ENCODE results near the gene EXOC3L4. TPM values are rescaled to one million over a fixed set of nuclear protein-coding genes. Genes with fewer than 3 reads are reported as not detected.

EXOC3L4 gene
- polyA plus RNA-seq, 3 donors, result 2.3 to 8.3 (median 6.1) TPM

GRCh38 chr14:103090481-103091020 lies 4.0 kb upstream of the EXOC3L4 start:
- no peak for DNase-seq

GRCh38 chr14:103091041-103091882 lies 3.3 kb upstream of the EXOC3L4 start:
- no peak for DNase-seq

GRCh38 chr14:103091883-103092222 lies 2.7 kb upstream of the EXOC3L4 start:
- DNase-seq, result no peak

DNA sequence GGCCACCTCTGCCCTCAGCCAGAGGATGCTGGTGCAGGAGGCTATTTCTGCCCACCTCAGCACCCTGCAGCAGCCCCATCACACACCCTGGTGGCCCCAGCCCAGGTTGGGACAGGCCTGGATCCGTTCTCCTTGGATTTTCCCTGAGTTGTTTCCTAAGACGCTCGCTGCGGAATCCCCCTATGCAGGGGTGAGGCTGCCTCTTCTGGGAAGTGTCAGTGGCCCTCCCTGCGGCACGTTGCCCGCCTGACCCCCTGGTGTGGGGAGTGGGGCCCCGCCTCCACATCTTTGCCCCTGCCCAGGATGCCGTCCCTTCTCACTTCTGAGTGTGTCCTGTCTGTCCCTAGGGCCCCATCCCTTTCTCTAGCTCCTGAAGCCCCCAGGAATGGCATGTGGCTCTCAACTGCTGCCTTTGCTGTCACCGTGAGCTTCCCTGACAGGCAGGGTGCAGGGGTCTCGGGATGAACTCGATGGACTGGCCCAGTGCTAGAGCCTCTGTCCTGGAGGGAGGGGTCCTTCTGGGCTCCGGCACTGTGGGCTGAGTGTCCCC lies 594 bp upstream of the EXOC3L4 start:
- no peak for DNase-seq

DNA sequence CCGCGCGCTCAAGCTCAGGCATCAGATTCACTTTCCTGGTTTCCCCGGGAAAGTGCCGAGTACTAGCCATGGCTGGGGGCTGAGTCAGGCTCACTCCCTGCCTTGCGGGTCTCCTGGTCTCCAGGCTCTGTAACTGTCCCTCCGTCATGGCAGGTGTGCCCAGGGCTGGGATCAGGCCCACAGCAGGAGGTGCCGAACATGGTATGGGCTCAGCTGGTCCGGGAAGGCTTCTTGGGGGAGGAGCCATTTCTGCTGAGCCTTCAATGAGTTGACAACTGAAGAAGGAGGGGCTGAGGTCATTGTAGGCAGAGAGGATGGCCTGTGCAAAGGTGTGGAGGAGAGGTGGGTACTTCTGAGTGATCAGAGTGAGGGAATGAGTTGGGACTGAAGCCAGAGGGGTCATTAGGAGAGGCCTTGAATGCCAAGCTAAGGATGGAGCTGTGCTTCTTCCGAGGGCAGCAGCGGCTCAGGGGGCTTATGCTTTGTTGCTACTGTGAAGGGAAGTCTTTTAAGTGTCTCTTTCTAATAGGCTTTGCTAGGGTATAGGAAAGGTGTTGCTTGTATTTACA lies 769 bp downstream of the EXOC3L4 start:
- no peak for DNase-seq

- DNase-seq, result no peak
Measured at GRCh38 chr14:103096387-103096786, 1.9 kb downstream of the EXOC3L4 start.

DNA sequence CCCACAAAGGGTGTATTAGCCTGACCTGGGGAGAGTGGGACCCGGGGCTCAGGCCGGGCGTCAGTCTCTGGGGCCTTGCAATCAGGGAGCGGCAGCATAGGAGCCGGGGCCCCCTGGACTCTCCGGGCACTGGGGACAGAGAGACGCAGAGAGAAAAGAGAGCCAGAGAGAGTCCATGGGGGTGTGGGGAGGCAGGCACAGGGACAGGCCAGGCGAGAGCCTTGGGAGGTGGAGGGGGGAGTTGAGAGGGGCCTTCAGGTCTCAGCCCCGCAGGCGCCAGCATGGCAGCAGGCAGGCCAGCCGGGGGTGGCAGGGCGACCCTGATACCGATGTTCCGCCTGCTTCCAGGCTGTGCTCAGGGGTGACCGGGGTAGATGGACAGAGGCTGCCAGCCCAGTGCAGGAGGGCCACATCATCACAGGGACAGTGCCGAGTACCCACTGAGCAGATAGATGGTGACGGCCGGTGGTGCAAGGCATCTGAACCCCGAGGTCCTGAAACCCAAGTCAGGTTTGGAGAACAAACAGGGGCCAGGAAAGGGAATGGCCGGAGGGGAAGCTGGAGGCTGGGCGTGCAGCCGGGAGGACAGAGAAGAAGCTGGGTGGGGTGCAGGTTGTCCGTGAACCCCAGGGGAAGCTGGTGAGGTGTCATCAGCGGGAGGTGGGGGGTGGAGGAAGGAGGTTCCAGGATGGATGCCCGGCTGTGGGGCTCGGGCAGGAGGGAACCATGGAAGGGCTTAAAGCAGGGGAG lies 2.9 kb downstream of the EXOC3L4 start:
- DNase-seq, result no peak

- no peak for DNase-seq
Measured at GRCh38 chr14:103097994-103098957, 3.8 kb downstream of the EXOC3L4 start.

GRCh38 chr14:103099081-103099732 lies 4.7 kb downstream of the EXOC3L4 start:
- no peak for DNase-seq

DNA sequence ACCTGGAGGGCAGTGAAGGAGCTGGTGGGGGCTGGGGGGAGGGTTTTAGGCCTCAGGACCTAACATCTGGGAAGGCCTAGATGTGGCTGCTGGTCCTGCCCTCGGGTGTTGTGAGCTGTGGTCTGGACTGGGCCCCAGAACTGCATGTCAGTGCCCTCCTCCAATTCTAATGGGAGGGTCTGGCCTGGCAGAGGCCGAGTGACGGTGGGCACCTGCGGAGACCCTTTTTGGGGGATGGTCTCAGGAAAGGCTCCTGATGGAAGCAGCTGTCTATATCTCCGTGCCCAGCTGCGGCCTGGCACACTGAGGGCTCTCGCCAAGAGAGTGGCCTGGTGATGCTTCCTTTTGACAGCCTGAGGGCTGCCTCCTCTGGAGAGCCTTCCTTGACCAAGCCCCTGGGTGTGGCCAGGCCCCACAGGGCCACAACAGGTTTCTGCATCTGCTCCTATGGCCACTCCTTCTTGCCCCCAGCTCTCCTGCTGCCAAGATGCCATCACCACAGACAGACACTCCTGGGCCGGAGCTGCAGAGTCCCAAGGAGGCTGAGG lies 5.3 kb downstream of the EXOC3L4 start:
- DNase-seq, result no peak

DNA sequence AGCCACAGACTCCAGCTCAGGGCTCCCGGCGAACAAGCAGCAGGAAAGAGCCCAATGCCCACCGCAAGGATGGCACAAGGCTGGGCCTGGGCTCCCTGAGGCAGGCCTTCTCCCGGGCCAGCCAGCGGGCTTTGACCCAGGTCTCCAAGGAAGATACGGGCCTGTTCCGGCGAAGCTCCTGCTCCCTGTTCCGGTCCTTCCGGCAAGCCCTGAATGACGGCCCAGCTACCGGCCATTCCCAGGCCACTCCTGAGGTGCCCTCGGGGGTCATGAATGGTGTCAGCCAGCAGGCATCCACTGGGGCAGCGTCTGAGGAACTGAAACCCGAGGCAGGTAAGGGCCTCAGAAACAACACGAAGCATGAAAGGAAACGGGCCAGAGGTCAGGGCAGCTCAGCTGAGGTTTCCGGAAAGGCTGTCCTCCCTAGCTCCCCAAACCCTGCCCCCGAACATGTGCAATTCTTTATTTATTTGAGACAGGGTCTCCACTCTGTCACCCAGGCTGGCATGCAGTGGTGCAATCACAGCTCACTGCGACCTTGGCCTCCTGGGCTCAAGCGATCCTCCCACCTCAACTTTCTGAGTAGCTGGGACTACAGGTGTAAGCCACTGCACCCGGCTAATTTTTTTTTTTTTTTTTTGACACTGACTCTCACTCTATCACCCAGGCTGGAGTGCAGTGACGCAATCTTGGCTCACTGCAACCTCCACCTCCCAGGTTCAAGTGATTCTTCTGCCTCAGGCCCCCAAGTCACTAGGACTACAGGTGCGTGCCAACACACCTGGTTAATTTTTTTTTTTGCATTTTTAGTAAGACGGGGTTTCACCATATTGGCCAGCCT lies 6.0 kb downstream of the EXOC3L4 start:
- DNase-seq, result no peak

GRCh38 chr14:103101257-103101962 lies 6.9 kb downstream of the EXOC3L4 start:
- no peak for DNase-seq

DNA sequence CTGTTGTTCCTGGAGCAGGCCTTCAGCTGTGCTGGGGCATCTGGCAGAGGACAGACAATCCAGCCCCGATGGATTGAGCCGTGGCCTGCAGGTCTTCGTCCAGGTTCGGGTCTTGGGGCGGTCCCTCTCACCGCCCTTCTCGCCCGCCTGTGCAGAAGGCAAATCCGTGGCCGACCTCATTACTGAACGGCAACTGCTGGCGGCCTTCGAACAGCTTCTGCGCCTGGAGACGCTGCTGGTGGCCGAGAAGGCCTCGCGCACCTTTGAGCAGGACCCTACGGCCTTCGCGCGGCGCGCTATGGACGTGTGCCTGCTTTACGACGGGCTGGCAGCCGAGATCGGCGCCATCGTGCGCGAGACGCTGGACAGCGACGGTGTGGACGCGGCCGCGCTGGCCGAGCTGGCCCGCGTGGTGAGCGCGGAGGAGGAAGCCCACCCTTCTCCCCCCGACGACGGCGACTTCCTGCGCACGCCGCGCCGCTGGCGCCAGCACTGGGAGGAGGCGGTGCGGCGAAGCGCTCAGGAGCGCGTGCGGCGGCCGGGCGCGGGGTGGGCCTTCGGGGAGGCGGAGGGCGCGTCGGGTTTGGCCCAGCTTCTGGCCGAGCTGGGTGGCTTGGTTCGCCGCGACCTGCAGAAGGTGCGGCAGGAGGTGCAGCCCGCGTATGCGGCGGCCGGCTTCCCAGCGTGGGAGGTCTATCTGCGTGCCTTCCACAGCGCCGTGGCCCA lies 7.6 kb downstream of the EXOC3L4 start:
- no peak for DNase-seq

DNA sequence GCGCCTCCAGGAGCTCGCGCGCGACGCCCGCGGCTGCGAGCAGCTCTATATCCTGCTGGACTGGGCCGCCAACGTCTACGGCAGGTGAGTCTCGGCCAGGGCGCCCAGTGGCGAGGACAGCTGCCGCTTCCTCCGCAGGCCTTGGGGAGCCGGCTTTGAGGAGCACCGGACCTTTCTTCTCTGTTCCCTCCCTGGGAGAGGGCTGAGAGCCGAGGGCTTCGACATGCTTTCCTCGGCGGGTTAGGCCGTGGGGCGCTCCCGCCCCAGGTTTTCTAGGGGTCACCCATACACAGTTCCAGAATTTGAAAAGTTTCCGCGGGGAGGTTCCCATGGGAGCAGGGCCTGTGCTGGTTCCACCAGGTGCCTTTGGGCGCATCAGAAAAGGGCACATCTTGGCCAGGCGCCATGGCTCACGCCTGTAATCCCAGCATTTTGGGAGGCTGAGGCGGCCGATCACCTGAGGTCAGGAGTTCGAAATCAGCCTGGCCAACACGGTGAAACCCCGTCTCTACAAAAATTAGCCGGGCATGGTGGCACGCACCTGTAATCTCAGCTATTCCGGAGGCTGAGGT lies 8.2 kb downstream of the EXOC3L4 start:
- DNase-seq, result no peak

DNA sequence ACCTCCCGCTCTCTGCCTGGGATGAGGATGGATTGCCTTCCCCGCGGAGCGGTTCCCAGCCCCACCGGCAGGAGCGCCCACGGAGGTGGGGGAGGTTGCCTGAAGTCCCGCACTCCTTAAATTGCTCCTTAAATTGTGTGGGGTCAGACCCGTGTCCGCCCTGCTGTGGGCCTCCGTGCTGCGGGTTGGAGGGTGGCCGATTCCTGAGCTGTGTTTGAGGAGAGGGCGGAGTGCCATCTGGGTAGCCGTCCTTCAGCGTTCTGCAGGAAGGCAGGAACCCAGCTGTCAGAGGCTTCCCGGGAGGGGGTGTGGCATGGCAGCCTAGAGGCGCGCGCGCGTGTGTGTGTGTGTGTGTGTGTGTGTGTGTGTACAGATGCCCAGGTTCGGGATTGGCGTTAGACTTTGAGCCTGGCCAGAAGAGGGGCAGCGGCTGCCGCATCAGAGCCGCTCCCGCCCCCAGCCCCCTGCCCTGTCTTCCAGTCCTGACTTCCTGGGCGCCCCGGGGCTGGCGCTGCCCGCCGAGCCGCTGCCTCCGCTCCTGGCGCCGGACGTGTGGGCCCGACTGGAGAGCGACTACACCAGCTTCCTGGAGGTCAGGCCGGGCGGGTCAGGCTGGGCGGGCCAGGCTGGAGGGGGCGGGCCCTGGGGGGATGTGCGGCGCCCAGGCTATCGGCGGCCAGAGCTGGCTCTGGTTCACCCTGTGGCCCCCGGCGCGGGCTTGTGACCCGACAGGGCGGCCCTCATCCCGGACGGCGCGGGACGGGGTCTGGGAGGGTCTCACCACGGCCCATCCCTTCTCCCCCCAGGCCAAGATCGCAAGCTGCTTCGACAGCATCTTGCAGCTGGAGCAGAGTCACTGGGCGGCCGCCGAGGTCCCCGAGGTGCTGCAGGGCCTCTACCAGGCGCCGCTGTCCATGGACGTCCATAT lies 9.2 kb downstream of the EXOC3L4 start:
- DNase-seq, result no peak

GRCh38 chr14:103104389-103104653 lies 9.8 kb downstream of the EXOC3L4 start:
- DNase-seq, result no peak
